ENCODE measurements around the gene SSTR4. TPM values are rescaled to one million over a fixed set of nuclear protein-coding genes. Genes with fewer than 3 reads are reported as not detected.

Gene SSTR4
- total and polyA plus RNA-seq, 4 donors = 0.06 TPM; not detected in 3

GRCh38 chr20:23082846-23083552 lies 47.9 kb downstream of the SSTR4 start:
- no peak overlapping the region for H3K9ac ChIP-seq (ENCODE audit: insufficient read depth in 1 of 2, low read length in 2 of 2)
- TF ChIP-seq CTCF (IDR thresholded peaks at IDR 0.05; ENCODE audit: control extremely low read depth, extremely low read depth) = no peak
- ATAC-seq (ENCODE audit: insufficient read depth, low FRiP score) (peak; percentile 39), DNase-seq (peak; percentile 55 to 69 (median 63))
- no peaks in the 10 kb centered on the region for H3K9me3 ChIP-seq (ENCODE audit: control insufficient read depth in 4 of 4, insufficient read depth in 3 of 4, low read length in 3 of 4)
- 28 to 42% methylated on average over 9 of the region's 9 CpGs for WGBS, 2 donors
- no peaks in the 10 kb centered on the region for H3K27me3 ChIP-seq (ENCODE audit: control insufficient read depth in 3 of 3, insufficient read depth in 3 of 3, low read length in 2 of 3)
- H3K36me3 ChIP-seq (ENCODE audit: control insufficient read depth in 4 of 4, insufficient read depth in 4 of 4, low read length in 4 of 4) = peaks cover 0 to 3% (median 0%) of the 10 kb centered on the region in 4 donors
- H3K27ac ChIP-seq (ENCODE audit: low read depth in 1 of 2, low read length in 1 of 2) = peak overlapping the region; percentile 92 to 95
- H3K4me3 ChIP-seq = no peak overlapping the region
- peaks cover 0 to 47% (median 9%) of the 10 kb centered on the region in 5 donors for H3K4me1 ChIP-seq (ENCODE audit: control insufficient read depth in 5 of 5, insufficient read depth in 5 of 5, low read length in 5 of 5)

GRCh38 chr20:23083553-23084220 lies 48.6 kb downstream of the SSTR4 start:
- H3K9ac ChIP-seq (ENCODE audit: insufficient read depth in 1 of 2, low read length in 2 of 2) = no peak overlapping the region
- peaks cover 0 to 43% (median 7%) of the 10 kb centered on the region in 5 donors for H3K4me1 ChIP-seq (ENCODE audit: control insufficient read depth in 5 of 5, insufficient read depth in 5 of 5, low read length in 5 of 5)
- 52 to 64% methylated on average over 15 of the region's 15 CpGs for WGBS, 2 donors
- no peaks in the 10 kb centered on the region for H3K27me3 ChIP-seq (ENCODE audit: control insufficient read depth in 3 of 3, insufficient read depth in 3 of 3, low read length in 2 of 3)
- no peaks in the 10 kb centered on the region for H3K9me3 ChIP-seq (ENCODE audit: control insufficient read depth in 4 of 4, insufficient read depth in 3 of 4, low read length in 3 of 4)
- TF ChIP-seq CTCF (IDR thresholded peaks at IDR 0.05; ENCODE audit: control extremely low read depth, extremely low read depth) = no peak
- DNase-seq = peak in 1 of 3 donors; percentile 33
- peaks cover 0 to 3% (median 0%) of the 10 kb centered on the region in 4 donors for H3K36me3 ChIP-seq (ENCODE audit: control insufficient read depth in 4 of 4, insufficient read depth in 4 of 4, low read length in 4 of 4)
- no peak for ATAC-seq (ENCODE audit: insufficient read depth, low FRiP score)
- peak overlapping the region; percentile 53 for H3K4me3 ChIP-seq
- peak overlapping the region; percentile 92 to 95 for H3K27ac ChIP-seq (ENCODE audit: low read depth in 1 of 2, low read length in 1 of 2)

GRCh38 chr20:23084282-23084844 lies 49.3 kb downstream of the SSTR4 start:
- Histone ChIP-seq H3K4me3 (peak overlapping the region; percentile 53), H3K27ac (ENCODE audit: low read depth in 1 of 2, low read length in 1 of 2) (peak overlapping the region; percentile 92 to 95), H3K4me1 (ENCODE audit: control insufficient read depth in 5 of 5, insufficient read depth in 5 of 5, low read length in 5 of 5) (peaks cover 0 to 37% (median 5%) of the 10 kb centered on the region in 5 donors), H3K27me3 (ENCODE audit: control insufficient read depth in 3 of 3, insufficient read depth in 3 of 3, low read length in 2 of 3) (no peaks in the 10 kb centered on the region), H3K9me3 (ENCODE audit: control insufficient read depth in 4 of 4, insufficient read depth in 3 of 4, low read length in 3 of 4) (no peaks in the 10 kb centered on the region), H3K36me3 (ENCODE audit: control insufficient read depth in 4 of 4, insufficient read depth in 4 of 4, low read length in 4 of 4) (no peaks in the 10 kb centered on the region), H3K9ac (ENCODE audit: insufficient read depth in 1 of 2, low read length in 2 of 2) (no peak overlapping the region)
- 73 to 85% methylated on average over 17 of the region's 17 CpGs for WGBS, 2 donors
- no peak for TF ChIP-seq CTCF (IDR thresholded peaks at IDR 0.05; ENCODE audit: control extremely low read depth, extremely low read depth)
- DNase-seq = no peak
- ATAC-seq (ENCODE audit: insufficient read depth, low FRiP score) = no peak

Measured in lung (tissue), 12 donors.